Activated naive CD4-positive, alpha-beta T cell treated with anti-CD3 and anti-CD28 coated beads for 36 hours (primary cell): ENCODE results near the gene ARSA. TPM values are rescaled to one million over a fixed set of nuclear protein-coding genes. Genes with fewer than 3 reads are reported as not detected.
"Not testable (repeated sequence)": the region's sequence is repeated elsewhere in the genome, so short reads cannot be mapped to it uniquely, and the experiment has no call there.

Source experiments
- CTCF ChIA-PET: fragments of 350-600 bp; sonication (Branson Sonifier 250); formaldehyde crosslinking; loops from one replicate; lab custom pipeline; 2021; ENCODE audit warnings: antibody characterized with exemption; lab: Charles Lee
- DNase-seq: peaks from one replicate; pipeline ENCODE4 v3.0.0-alpha.2; 2020
- H3K27ac Mint-ChIP-seq: one replicate; pipeline ENCODE4 v1.8.0; 2021; ENCODE audit warnings: mild to moderate bottlenecking, mixed read lengths
- H3K27me3 Mint-ChIP-seq: one replicate; pipeline ENCODE4 v1.8.0; 2021; ENCODE audit warnings: low read depth, mixed read lengths
- H3K36me3 Mint-ChIP-seq: one replicate; pipeline ENCODE4 v1.8.0; 2021; ENCODE audit warnings: low read depth, mixed read lengths
- H3K4me1 Mint-ChIP-seq: one replicate; pipeline ENCODE4 v1.8.0; 2021; ENCODE audit warnings: low read depth, mixed read lengths
- H3K4me3 Mint-ChIP-seq: one replicate; pipeline ENCODE4 v1.8.0; 2021; ENCODE audit warnings: mild to moderate bottlenecking, moderate library complexity, mixed read lengths
- H3K9me3 Mint-ChIP-seq: one replicate; pipeline ENCODE4 v1.8.0; 2021; ENCODE audit warnings: mixed read lengths
- intact Hi-C: fragments of 100-400 bp; cut with micrococcal nuclease; formaldehyde crosslinking; loops from one replicate; pipeline ENCODE4 v1.15.1; 2023
- total RNA-seq, 2 experiments: library from RNA; stranded (reverse); gene quantifications; one replicate each; pipeline ENCODE4 v1.2.3, GENCODE V29; 2021

The ARSA gene
- total RNA-seq, 2 experiments from 2014 or later, result 17.8 to 19.2 TPM

DNA sequence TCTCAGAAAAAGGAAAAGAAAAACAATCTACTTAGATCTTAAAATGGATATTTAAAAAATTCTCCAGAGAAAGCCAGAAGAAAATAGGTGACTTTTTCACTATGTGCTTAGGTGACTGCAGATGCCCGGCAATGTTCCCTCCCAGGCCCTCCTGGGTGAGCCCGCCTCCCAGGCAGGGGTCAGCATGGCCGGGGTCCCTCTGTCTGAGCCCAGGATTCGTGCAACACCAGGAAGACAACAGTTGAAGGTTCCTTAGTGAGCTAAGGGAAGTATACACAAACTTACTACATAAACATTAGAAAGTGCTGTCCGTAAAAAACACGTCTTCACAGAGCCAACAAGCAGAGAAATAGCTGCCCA, 15.8 kb downstream of the ARSA start:
- CTCF ChIA-PET, result interaction anchor here (0.6 kb wide), 1 partner anchor 112 kb away, joined by 3 read pairs; no protein-coding TSS in a partner anchor
- peaks cover 20% of the 10 kb centered on the region for H3K27me3 Mint-ChIP-seq
- intact Hi-C loops, result no loop called here

DNA sequence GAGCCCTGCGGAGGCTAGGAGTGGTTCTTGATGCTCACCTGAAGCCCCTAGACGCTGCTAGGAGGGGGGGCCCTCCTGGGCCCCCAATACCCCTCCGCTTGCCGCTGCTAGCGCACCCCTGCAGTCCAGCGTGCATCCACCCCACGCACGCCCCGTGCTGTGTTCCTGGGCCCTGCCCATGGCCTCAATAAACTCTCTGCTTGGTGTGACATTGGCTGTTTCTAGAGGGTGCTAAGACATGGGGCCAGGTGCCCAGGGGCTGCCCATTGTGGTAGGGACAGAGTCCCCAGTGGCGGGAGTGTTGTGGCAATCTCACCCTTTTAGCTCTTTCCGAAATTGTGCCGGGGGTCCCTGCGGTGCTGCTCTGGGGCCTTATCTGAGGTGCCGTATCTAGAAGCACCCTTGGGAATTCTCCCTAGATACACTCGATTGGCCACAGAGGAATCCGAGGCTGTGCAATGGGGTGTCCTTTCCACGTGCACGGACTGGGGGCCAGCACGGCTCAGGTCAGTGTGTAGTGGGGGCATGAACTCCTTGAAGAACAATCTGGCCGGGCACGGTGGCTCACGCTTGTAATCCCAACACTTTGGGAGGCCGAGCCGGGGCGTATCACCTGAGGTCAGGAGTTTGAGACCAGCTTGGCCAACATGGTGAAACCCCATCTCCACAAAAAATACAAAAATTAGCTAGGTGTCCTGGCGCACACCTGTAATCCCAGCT, 16.5 kb downstream of the ARSA start:
- Mint-ChIP-seq H3K27me3 (peaks cover 22% of the 10 kb centered on the region), H3K9me3 (no peaks in the 10 kb centered on the region), H3K4me3 (no peak overlapping the region), H3K36me3 (no peaks in the 10 kb centered on the region), H3K27ac (no peak overlapping the region), H3K4me1 (peaks cover 4% of the 10 kb centered on the region)
- DNase-seq, result no peak
- CTCF ChIA-PET, result interaction anchor here (0.6 kb wide), 1 partner anchor 111 kb away, joined by 3 read pairs; no protein-coding TSS in a partner anchor
- intact Hi-C loops, result no loop called here

More for the DNA sequence above, 15.8 kb downstream of the ARSA start:
- peaks cover 4% of the 10 kb centered on the region for H3K4me1 Mint-ChIP-seq
- H3K9me3 Mint-ChIP-seq, result no peaks in the 10 kb centered on the region
- DNase-seq, result no peak
- H3K36me3 Mint-ChIP-seq, result no peaks in the 10 kb centered on the region
- H3K27ac Mint-ChIP-seq, result no peak overlapping the region
- H3K4me3 Mint-ChIP-seq, result no peak overlapping the region

DNA sequence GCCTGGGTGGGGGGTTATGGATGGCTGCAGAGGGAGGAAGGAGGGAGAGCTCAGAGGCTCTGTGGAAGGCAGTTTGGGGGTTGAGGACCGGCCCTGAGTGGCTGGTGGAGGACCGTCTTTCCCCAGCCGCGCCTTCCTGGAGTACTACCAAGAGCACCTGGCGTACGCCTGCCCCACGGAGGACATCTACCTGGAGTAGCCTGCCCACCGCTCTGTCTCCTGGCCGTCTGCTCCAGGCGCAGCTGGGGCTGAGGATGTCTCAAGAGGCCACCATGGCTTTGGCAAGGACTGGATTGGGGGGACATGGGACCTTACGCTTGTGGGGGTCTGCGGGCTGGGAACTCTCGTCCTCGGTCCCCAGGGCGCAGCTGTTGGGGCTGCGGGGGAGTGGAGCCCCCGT, 17.4 kb downstream of the ARSA start:
- no peak for DNase-seq
- H3K27ac Mint-ChIP-seq, result no peak overlapping the region
- peaks cover 27% of the 10 kb centered on the region for H3K27me3 Mint-ChIP-seq
- H3K4me3 Mint-ChIP-seq, result no peak overlapping the region
- no peaks in the 10 kb centered on the region for H3K36me3 Mint-ChIP-seq
- peaks cover 4% of the 10 kb centered on the region for H3K4me1 Mint-ChIP-seq
- H3K9me3 Mint-ChIP-seq, result no peaks in the 10 kb centered on the region
- intact Hi-C loops, result no loop called here
- CTCF ChIA-PET, result no interaction called here

DNA sequence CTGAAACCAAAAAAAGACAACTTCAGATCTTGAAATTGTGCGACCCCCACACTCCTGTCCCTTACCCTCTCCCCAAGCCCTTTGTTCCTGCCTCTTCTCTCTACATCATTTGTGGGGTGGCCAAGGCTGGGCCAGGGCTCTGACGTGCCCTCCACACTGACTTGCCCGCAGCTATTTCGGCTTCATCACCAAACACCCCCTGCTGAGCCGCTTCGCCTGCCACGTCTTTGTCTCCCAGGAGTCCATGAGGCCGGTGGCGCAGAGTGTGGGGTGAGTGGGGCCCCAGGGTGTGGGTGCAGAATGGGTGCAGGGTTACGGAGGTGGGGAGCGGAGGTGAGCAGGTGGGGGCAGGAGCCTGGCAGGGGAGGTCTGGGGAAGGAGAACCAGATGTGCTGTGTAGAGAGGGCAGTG, 17.9 kb downstream of the ARSA start:
- H3K4me1 Mint-ChIP-seq, result peaks cover 4% of the 10 kb centered on the region
- CTCF ChIA-PET, result no interaction called here
- H3K4me3 Mint-ChIP-seq, result no peak overlapping the region
- H3K9me3 Mint-ChIP-seq, result no peaks in the 10 kb centered on the region
- no peaks in the 10 kb centered on the region for H3K36me3 Mint-ChIP-seq
- DNase-seq, result no peak
- no peak overlapping the region for H3K27ac Mint-ChIP-seq
- H3K27me3 Mint-ChIP-seq, result peaks cover 27% of the 10 kb centered on the region
- intact Hi-C loops, result no loop called here

DNA sequence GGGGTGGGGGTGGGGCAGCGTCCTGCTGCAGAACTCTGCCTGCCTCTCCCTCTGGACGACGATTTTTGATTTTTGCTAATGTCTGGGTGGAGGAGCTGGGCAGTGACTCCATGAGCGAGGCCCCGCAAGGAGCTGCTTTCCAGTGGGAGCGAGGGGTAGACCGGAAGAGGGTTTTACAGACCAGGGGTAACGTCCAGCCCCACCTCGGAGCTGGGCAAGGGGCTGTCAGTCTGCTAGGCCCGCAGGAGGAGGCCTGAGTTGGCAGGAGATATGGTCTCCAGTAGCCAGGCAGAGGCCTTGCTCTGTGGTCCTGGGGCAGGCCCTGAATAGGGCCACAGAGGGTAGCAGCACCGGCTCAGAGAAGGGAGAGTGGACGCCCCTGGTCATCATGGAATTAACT, 18.4 kb downstream of the ARSA start:
- intact Hi-C loops, result no loop called here
- H3K36me3 Mint-ChIP-seq, result no peaks in the 10 kb centered on the region
- no peak overlapping the region for H3K4me3 Mint-ChIP-seq
- H3K27me3 Mint-ChIP-seq, result peaks cover 27% of the 10 kb centered on the region
- no peaks in the 10 kb centered on the region for H3K9me3 Mint-ChIP-seq
- DNase-seq, result no peak
- peaks cover 4% of the 10 kb centered on the region for H3K4me1 Mint-ChIP-seq
- CTCF ChIA-PET, result no interaction called here
- no peak overlapping the region for H3K27ac Mint-ChIP-seq

DNA sequence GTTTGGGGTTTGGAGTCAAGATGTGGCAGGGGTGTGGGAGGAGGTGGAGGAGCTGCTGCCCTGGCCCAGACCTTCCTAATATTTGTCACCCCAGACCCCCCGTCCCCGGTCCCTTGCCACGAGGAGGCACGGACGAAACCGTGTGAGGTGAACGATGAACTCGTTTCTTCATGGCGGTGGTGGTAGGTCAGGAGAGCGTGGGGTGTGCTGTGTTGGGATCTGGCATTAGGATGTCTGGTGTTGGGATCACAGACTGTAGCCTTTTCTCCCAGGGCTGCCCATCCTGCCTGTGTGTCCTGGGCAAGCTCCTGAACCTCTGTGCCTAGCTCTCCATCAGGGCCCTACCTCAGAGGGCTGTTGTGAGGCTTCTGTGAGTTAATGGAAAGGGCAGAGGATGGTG, 19.0 kb downstream of the ARSA start:
- no peaks in the 10 kb centered on the region for H3K9me3 Mint-ChIP-seq
- no peak overlapping the region for H3K27ac Mint-ChIP-seq
- H3K36me3 Mint-ChIP-seq, result no peaks in the 10 kb centered on the region
- H3K27me3 Mint-ChIP-seq, result peaks cover 27% of the 10 kb centered on the region
- H3K4me1 Mint-ChIP-seq, result peaks cover 4% of the 10 kb centered on the region
- no peak for DNase-seq
- H3K4me3 Mint-ChIP-seq, result no peak overlapping the region
- intact Hi-C loops, result no loop called here
- CTCF ChIA-PET, result interaction anchor here (1.0 kb wide), 1 partner anchor 153 kb away, joined by 3 read pairs; no protein-coding TSS in a partner anchor

DNA sequence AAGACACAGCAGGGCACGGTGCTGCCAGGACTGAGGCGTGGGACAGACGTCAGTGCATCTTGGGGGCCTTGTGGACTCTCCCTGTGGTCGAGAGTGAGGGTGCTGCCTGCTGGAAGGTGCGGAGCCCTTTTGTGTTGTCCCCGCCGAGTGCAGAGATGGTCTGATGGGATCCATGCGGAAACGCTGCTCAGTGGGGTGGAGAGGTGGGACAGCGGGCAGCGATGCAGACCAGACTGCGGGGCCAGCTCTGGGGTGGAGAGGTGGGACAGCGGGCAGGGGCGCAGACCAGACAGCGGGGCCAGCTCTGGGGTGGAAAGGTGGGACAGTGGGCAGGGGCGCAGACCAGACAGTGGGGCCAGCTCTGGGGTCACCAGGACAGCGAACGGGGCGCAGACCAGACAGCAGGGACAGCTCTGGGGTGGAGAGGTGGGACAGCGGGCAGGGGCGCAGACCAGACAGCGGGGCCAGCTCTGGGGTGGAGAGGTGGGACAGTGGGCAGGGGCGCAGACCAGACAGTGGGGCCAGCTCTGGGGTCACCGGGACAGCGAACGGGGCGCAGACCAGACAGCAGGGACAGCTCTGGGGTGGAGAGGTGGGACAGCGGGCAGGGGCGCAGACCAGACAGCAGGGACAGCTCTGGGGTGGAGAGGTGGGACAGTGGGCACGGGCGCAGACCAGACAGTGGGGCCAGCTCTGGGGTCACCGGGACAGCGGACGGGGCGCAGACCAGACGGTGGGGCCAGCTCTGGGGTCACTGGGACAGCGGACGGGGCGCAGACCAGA, 19.7 kb downstream of the ARSA start:
- CTCF ChIA-PET, result interaction anchor here (1.0 kb wide), 1 partner anchor 152 kb away, joined by 3 read pairs; no protein-coding TSS in a partner anchor
- H3K36me3 Mint-ChIP-seq, H3K9me3 Mint-ChIP-seq, H3K4me1 Mint-ChIP-seq, H3K4me3 Mint-ChIP-seq, DNase-seq, intact Hi-C loops, H3K27ac Mint-ChIP-seq: not testable (repeated sequence)
- peaks cover 29% of the 10 kb centered on the region for H3K27me3 Mint-ChIP-seq

DNA sequence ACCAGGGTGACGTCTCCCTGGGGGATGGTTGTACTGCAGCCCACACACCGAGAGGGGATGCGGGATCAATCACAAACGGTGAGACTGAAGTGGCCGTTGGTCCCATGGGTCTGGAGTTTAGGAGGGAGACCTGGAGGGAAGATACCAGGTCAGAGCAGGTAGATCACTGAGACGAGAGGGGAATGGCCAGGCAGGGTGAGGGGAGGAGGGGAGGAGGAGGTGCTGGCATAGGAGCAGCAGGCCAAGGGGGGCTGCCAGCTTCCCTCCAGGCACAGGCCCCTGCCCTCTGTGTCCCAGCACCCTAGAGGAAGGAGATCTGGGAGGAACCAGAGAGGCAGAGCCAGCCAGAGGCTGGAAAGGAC, 20.3 kb downstream of the ARSA start:
- no peak for DNase-seq
- H3K27ac Mint-ChIP-seq, result no peak overlapping the region
- no peaks in the 10 kb centered on the region for H3K36me3 Mint-ChIP-seq
- CTCF ChIA-PET, result no interaction called here
- peaks cover 32% of the 10 kb centered on the region for H3K27me3 Mint-ChIP-seq
- no peak overlapping the region for H3K4me3 Mint-ChIP-seq
- peaks cover 2% of the 10 kb centered on the region for H3K4me1 Mint-ChIP-seq
- no peaks in the 10 kb centered on the region for H3K9me3 Mint-ChIP-seq
- intact Hi-C loops, result no loop called here

DNA sequence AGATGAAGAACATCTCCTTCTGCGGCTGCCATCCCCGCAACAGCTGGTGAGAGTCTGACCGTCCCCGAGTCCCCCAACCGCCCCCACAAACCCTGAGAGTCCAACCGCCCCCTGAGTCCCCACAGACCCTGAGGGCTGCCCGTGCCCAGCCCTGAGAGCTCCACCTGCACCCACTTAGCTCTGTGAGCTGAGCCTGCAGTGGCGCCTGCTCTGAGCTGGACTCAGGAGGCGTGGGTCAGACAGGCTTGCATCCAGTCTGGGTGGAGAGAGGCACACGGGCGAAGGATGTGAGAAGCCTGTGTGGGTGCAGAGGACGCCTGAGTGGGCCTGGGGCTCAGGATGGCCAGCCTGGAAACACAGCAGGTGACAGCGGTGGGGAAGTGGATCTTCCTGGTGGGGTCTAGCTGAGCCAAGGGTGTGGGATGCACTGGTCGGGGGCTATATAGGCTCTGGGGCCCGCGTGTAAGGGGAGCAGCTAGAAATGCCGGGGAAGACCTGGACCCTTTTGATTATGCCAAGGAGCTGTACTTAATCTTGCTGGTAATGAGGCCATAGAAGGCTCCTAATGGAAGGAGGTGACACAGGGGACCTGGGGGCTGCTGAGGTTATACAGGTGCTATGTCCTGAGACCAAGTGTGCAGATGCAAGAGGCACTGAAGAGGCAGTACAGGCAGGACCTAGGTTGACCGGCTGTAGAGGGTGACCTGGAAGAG, 20.9 kb downstream of the ARSA start:
- Mint-ChIP-seq H3K36me3 (no peaks in the 10 kb centered on the region), H3K27me3 (peaks cover 36% of the 10 kb centered on the region), H3K27ac (no peak overlapping the region), H3K4me3 (no peak overlapping the region), H3K9me3 (no peaks in the 10 kb centered on the region), H3K4me1 (no peaks in the 10 kb centered on the region)
- intact Hi-C loops, result no loop called here
- CTCF ChIA-PET, result interaction anchor here (0.7 kb wide), 1 partner anchor 44 kb away, joined by 4 read pairs; no protein-coding TSS in a partner anchor
- no peak for DNase-seq

DNA sequence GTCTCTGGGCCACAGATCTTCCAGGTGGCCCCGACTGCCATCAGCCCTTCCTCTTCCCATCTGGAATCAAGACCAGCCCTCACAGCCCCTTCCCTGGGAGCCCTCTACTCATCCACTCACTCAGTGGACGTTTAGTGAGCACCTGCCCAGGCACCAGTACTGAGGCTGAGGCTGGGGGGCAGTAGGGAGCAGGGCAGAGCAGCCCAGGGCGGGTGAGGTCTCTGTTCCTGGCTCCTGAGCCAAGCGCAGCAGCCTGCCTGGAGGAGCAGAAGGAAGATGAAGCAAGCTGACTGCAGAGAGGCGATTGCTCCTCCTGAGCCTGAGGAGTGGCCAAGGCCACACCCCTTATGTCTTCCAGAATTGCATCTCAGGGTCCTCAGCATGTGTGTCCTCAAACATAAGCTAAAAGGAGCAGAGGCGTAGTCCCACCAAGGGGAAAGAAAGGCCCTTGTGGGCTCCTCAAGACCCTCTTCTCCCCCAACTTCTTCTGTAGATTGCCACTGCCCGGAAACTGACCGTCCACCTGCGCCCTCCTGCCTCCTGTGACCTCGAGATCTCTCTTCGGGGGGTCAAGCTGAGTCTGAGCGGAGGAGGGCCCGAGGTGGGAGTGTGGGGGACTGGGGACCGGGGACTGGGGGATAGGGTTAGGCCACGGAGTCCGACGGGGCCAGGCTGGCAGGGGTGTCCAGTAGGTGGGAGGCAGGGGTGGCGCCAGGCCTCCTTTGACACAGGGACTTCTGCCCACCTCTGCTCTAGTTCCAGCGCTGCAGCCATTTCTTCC, 21.6 kb downstream of the ARSA start:
- Mint-ChIP-seq H3K9me3 (no peaks in the 10 kb centered on the region), H3K27ac (no peak overlapping the region), H3K27me3 (peaks cover 43% of the 10 kb centered on the region), H3K36me3 (no peaks in the 10 kb centered on the region), H3K4me1 (peaks cover 3% of the 10 kb centered on the region), H3K4me3 (no peak overlapping the region)
- intact Hi-C loops, result no loop called here
- CTCF ChIA-PET, result interaction anchor here (0.7 kb wide), 1 partner anchor 43 kb away, joined by 4 read pairs; no protein-coding TSS in a partner anchor
- DNase-seq, result no peak

DNA sequence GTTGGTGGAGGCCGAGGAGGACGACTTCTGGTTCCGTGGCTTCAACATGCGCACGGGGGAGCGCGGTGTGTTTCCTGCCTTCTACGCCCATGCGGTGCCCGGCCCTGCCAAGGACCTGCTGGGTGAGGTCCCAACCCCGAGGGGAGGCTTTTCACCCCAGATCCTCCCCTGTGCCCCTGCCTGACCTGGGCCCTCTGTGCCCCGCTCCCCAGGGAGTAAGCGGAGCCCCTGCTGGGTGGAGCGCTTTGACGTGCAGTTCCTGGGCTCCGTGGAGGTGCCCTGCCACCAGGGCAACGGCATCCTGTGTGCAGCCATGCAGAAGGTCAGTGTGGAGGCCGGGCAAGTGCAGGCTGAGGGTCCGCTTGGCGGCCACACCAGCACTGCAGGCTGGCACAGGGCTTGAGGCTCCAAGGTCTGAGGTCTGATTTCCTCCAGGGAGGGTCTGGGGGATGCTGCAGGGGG, 22.3 kb downstream of the ARSA start:
- Mint-ChIP-seq H3K27ac (no peak overlapping the region), H3K36me3 (no peaks in the 10 kb centered on the region), H3K4me3 (no peak overlapping the region), H3K4me1 (peaks cover 3% of the 10 kb centered on the region), H3K27me3 (peaks cover 43% of the 10 kb centered on the region), H3K9me3 (no peaks in the 10 kb centered on the region)
- CTCF ChIA-PET, result no interaction called here
- no peak for DNase-seq
- intact Hi-C loops, result no loop called here
